Suprapubic skin (tissue), 3 donors: ENCODE data around the gene CELA2A.

Experiments
- CTCF ChIP-seq, 2 donors: fragments of 200-600 bp in 1 of 2; fragments of 450-650 bp in 1 of 2; sonication (generic) in 1 of 2; IDR thresholded peaks; one replicate each; pipeline ENCODE4 v1.5.1; 2016 to 2019; ENCODE audit warnings: antibody characterized with exemption in 2 of 2, mild to moderate bottlenecking in 1 of 2, moderate library complexity in 1 of 2
- POLR2AphosphoS5 ChIP-seq, 3 donors: sonication (generic); formaldehyde crosslinking; IDR thresholded peaks; one replicate each; pipeline ENCODE4 v1.6.1; 2017; ENCODE audit warnings: antibody characterized with exemption in 3 of 3

- TF ChIP-seq CTCF (IDR thresholded peaks at IDR 0.05), result no peak
- no peak for TF ChIP-seq POLR2AphosphoS5 (IDR thresholded peaks at IDR 0.05)
These were observed 19.6 kb upstream of the CELA2A start for GRCh38 chr1:15436881-15437442.
